NCI-H82 treated with DMSO at 0.1 percent for 48 hours (cell line): Measurements from ENCODE around the gene SLIT3.
"Not testable (repeated sequence)": the region's sequence is repeated elsewhere in the genome, so short reads cannot be mapped to it uniquely, and the experiment has no call there.

Source experiments
- DNase-seq: peaks from one replicate; lab custom pipeline; 2025; ENCODE audit not compliant: unreplicated experiment; lab: John Stamatoyannopoulos, UW

SLIT3 gene

DNA sequence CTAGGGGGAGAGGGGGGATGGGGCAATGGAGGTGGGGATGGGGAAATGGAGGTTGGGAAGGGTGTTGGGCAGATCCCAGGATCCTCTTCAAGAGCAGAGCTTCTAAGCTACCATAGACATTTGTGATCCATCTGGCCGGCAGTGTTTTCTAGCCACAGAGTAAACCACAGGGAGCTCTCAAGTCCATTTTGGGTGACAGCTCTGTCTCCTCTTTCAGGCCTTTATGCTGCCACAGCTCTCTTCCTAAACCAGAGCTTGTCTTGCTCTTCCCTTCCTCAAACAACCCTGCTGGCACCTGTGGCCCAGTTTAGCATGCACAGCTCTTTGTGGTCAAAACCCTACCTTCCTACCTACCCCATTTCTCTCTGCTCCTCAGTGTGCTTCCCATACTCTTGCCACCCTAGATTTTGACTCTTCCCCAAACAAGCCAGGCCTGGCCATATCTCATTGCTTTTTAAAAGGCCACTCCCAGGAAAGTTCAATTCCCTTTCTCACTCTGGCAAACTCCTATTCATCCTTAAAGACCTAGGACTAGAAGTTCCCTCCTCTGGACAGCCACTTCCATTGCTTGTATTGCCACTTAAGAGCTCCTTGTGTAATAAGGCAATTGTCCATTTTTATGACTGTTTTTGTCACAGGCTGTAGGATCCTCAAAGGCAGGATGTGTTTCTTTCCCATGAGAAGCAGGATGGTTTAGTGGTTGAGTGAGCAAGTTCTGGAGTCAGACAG lies 637.5 kb downstream of the SLIT3 start:
- DNase-seq: no peak

DNA sequence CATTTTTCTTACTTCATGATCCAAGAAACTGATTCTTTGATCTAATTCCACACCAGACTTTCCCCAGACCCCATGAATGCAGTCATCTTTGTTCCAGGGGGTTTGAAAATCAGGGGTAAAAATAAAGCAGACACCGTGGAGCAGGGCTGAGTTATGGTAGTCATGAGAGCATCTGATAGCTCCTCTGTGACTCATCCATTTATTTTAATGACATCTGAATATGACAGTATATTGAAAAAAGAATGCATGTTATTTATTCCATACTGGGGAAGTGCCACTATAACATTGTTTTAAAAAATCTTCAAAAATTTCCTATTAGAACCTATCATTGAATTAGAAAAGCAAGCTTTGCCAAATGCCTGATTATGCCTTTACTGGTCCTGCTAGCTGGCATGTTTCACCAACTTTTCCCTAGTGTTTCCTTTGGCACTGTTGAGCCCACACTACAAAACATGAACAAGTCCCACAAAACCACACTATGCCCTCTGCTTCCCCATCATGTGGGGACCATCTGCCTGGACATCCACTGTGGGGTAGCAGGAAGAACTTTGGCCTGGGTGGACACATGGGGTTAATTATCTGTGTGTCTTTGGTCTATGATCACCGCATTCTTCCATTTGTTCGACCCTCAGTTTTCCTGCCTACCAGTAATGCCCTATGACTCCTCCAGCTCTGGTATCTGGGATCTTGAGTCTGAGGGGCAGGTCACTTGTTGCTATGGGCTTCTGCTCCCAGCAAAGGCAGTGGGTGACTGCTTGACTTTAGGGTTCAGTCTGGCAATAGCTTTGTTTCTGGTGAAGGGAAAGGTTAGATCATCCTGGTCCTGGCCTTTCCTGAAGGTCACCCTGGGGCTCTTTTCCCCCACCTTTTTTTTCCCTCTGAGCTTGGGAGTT lies 639.1 kb downstream of the SLIT3 start:
- no peak for DNase-seq

DNA sequence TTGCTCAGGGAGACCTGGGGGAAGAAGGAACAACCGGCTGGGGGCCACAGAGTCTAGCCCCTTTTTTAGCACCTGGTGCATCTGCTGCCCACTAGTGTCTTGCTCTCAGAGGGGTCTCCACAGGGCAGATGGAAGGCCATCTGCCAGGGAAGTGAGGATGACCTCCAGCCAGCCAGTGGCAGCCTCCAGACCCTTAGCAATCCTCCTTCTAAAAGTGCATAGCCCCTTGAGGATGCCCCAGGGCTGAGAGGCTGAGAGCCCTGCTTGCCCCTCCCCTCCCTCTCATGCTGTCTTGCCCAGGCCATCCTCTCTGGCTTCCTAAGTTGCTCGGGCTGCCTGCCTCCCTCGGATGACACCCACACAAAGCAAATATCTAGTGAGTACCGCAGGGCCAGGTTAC lies 640.2 kb downstream of the SLIT3 start:
- DNase-seq: no peak

DNA sequence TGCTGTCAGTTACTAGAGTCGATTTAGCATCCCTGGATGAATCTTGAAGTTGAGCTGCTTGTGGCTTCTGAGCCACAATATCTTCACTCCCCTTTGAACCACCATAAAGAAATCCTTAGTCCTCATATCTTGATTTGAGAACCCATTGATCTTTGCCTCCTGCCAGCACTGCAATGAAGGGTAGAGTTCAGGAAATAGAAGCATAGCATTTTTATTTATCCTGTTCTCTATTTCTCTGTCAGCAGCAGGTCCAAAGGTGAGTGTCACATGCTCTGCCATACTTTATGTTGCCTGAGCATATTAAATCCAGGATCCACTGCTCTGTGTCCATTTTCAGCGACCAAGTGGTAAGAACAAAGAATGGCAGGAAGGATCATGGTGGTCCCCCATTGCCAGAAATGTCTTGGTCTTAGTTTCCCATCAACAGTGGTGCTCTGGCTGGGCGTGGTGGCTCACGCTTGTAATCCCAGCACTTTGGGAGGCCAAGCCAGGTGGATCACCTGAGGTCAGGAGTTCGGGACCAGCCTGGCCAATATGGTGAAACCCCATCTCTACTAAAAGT lies 641.6 kb downstream of the SLIT3 start:
- no peak for DNase-seq

DNA sequence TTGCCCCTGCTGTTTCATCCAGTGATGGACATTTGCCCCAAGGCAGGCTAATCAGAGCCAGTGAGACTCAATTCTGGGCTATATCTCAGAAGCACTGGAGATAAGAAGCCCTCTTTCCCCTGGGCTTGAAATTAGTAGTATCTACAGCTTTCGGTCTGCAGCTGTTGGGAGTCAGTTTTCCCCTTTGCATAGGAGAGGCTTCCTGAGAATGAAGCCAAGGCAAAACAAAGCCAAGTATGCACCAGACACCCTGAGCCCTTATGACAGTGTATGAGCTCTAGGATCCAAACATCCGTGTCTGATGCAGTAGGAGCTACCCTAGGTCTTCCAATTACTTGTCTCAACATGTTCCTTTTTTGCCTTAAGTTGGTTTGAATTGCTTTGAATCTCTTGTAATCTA lies 642.5 kb downstream of the SLIT3 start:
- DNase-seq: no peak

DNA sequence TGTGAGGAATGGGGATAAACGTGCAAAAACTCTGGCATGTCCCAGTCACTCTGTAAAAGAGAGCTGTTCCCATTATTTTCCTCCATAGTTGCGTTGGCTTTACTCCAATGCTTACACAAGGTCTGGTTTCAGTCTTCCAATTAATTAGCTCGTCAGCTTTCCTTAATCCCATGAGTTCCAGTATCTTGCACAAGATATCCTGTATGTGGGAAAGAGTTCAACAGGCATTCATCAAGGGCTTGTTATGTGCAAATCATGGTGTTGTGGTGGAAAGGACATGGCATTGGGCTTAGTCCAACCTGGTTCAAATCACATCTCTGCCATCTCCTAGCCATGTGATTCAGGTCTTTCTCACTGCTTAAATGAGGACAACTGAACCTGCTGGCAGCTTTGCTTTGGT lies 644.3 kb downstream of the SLIT3 start:
- DNase-seq: peak; percentile 77

DNA sequence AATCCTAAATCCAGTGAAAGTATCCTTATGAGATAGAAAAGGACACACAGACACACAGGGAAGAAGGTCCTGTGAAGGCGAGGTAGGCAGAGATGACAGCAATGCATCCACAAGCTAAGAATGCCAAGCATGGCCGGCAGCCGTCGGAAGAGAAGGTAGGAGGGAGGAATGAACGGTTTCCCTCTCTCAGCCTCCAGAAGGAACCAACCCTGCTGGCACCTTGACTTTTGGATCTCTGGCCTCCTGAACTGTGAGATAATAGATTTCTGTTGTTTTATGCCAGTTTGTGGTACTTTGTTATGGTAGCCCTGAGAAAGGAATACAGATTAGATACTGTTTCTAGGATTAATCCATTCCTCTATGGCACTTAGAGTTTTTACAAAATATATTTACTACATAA lies 645.6 kb downstream of the SLIT3 start:
- DNase-seq: no peak

DNA sequence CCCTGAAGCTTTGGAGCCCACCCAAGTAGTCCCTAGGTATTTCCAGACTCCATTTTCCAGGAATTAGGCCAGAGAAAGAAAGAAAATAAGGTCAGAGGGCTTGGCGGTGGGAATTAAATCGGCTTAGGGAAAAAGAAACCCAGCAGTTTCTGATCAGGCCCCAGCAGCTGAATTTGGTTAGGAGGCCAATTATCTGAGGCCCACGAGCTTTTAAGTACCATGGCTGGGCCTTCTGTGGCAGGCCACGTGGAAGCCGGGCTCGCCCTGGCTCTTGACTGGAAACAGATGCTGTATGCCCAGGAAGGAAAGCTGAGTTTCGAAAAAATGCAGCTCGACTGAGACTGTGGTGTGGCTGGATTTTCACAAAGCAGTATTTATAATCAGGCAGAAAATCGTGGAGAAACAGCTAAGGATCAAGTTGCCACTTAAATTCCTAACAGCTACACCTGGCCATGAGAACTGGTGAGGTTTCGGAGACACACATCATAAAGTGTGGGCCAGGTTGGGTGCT lies 646.7 kb downstream of the SLIT3 start:
- peak; percentile 65 for DNase-seq

DNA sequence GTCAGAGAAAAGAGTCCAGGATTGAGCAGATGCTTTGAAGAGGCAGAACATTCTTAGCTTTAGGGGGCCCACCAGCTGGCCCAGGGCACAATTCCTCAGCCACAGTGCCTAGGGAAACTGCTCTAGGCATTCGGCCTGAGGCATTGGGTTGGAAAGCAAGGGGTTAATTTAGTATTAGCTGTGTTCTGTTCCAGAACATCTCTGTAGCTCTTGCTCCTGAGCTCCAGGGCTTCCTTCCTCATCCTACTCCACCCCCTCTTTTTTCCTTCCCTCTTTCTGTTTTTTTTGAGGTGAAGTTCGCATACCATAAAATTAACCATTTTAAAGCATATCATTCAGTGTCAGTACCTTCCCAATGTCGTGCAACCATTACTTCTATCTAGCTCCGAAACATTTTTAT lies 647.3 kb downstream of the SLIT3 start:
- no peak for DNase-seq

DNA sequence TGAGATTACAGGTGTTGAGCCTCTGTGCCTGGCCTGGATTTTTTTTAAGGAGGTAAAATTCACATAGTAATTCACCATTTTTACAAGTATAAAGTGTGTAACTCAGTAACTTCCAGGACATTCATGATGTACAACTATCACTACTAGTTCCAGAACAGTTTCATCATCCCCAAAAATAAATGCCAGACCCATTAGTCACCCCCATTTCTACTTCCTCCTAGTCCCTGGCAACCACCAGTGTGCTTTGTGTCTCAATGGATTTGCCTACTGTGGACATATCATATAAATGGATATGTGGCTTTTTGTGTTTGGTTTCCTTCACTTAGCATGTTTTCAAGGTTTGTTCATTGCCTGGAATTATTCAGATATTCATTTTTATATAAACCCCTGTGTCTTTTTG lies 649.3 kb downstream of the SLIT3 start:
- no peak for DNase-seq

DNA sequence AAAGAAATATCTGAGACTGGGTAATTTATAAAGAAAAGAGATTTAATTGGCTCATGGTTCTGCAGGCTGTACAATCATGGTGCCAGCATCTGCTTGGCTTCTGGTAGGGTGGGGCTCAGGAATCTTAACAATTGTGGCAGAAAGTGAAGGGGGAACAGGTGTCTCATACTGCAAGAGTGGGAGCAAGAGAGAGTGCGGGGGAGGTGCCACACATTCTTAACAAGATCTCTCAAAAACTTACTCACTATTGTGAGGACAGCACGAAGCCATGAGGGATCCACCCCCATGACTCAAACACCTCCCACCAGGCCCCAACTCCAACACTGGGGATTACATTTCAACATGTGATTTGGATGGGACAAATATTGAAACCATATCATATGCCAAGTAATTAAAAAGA lies 651.6 kb downstream of the SLIT3 start:
- DNase-seq: no peak

DNA sequence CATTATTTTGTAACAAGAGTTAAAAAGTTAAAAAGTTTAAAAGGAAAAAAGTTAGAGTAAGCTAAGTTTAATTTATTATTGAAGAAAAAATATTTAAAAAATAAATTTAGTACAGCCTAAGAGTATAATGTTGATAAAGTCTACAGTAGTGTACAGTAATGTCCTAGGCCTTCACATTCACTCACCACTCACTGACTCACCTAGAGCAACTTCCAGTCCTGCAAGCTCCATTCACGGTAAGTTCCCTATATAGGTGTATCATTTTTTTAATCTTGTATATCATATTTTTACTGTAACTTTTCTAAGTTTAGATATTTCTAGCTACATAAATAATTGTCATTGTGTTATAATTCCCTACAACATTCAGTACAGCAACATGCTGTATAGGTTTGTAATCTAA lies 652.4 kb downstream of the SLIT3 start:
- no peak for DNase-seq

DNA sequence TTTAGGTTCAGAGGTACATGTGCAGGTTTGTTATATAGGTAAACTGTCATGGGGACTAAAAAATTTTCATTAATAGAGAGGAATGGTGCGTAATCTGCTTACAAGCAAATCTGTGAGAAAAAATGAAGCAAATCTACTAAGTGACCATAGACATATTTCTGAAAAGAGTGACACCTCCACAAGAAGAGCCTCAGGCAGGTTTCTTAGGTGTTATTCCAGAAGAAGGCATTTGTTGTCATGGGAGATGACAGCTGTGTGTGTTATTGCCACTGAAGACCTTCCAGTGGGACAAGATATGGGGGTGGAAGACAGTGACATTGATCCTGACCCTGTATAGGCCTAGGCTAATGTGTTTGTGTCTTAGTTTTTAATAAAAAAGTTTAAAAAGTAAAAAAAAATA lies 652.9 kb downstream of the SLIT3 start:
- no peak for DNase-seq

DNA sequence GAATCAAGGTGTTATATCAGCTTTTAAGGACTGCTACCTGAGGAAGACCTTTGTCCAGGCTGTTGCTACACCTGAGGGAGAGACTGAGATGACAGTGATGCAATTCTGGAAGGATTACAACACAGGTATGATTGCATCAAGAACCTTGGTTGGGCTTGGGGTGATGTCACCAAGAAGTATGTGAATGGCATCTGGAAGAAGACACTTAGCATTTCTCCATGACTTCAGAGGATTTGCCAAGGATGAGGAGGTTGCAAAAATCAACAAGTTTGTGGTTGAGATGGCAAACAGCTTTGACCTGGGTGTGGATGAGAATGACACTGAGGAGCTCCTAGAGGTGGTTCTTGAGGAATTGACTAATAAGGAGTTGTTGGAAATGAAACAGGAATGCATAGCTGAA lies 653.9 kb downstream of the SLIT3 start:
- DNase-seq: no peak

DNA sequence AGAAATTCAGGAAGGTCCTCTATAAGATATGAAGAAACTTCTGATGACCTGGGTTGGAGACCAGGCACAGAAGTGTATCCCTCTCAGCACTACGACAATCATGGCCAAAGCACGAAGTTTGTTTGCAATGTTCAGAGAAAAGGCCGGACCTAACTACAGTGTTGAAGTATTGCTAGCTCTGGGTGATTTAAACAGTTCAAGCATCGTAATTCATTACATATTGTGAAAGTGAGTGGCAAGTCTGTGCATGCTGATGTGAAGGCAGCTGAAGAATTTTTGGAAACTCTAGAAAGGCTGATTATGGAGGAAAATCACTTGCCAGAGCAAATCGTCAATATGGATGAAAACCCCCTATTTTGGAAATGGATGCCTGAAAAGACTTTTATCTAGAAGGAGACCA lies 654.6 kb downstream of the SLIT3 start:
- DNase-seq: no peak

DNA sequence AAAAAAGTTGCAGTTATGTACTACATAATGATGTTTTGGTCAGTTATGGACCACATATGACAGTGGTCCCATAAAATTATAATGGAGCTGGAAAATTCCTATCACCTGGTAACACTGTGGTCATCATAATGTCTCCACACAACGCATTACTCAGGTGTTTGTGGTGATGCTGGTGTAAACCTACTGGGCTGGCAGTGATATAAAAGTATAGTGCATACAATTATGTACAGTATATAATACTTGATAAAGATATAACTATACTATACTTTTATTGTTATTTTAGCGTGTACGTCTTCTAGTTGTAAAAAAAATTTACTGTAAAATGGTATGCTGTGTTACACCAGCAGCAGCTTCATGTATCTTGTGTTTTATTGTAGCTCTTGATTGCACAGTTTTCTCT lies 655.7 kb downstream of the SLIT3 start:
- no peak for DNase-seq

DNA sequence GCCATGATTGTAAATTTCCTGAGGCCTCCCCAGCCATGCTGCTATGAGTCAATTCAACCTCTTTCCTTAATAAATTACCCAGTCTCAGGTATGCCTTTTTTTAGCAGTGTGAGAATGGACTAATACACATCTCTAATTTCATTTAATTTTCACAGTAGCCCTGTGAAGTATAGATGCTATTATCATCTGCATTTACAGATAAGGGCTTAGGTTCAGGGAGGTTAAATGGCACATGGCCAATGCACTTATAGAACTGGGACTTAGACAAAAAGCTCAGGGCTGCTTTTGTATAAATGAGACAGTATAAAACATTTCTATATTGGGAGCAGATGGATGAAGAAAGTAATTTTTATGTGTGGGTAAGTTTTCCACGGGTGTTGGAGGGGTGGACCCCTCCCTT lies 658.9 kb downstream of the SLIT3 start:
- no peak for DNase-seq

DNA sequence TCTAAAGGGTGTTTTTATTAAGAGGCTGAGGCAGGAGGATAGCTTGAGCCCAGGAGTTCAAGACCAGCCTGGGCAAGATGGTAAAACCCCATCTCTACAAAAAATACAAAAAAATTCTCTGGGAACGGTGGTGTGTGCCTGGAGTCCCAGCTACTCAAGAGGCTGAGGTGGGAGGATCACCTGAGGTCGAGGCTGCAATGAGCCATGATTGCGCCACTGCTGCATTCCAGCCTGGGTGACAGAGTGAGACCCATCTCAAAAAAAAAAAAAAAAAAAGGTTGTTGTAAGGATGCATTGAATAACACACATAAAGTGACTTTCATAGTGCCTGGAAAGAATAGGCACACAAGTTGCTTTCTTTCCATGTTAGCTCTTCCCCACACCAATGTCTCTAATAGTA lies 662.1 kb downstream of the SLIT3 start:
- DNase-seq: not testable (repeated sequence)

DNA sequence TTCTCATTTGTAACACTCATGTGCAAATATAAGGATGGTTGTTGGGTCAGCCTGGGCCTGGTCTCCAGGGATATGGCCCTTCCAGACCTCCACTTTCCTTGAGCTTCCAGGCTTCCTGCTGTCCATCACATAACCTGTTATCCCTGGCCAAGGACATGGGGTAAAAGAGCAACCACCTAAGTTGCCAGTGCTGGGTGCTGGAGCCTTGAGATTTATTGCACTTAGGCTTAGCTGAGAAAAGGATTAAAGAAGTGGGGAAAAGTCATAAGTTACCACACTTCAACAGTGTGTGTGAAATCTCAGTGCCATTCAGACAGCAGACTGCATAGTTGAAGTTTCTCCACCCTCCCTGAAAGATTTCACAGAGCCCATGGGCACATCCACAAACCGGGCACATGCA lies 663.1 kb downstream of the SLIT3 start:
- DNase-seq: no peak

DNA sequence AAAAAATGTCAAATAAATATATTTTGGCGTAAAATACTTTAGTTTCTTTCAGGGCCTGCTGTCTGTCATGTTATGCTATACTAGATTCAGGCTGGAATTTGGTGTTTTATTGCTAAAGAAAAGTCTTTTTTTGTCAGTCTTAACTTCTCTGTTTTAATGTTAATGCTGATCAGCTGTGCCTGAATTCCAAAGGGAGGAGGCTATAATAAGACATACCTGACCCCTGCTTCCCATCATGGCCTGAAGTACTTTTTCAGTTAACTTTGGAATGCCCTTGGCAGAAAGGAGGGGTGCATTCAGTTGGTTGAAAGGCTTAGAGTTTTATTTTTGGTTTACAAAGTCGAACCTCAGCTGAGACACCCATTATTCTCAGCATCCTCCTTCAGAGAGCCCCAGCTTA lies 663.7 kb downstream of the SLIT3 start:
- no peak for DNase-seq

DNA sequence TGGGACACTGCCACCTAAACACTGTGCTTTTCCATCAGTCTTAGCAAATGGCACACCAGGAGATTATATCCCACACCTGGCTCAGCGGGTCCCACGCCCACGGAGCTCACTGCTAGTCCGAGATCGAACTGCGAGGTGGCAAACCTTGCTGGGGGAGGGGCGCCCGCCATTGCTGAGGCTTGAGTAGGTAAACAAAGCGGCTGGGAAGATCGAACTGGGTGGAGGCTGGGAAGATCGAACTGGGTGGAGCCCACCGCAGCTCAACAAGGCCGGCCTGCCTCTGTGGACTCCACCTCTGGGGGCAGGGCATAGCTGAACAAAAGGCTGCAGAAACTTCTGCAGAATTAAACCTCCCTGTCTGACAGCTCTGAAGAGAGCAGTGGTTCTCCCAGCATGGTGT lies 670.0 kb downstream of the SLIT3 start:
- DNase-seq: not testable (repeated sequence)

DNA sequence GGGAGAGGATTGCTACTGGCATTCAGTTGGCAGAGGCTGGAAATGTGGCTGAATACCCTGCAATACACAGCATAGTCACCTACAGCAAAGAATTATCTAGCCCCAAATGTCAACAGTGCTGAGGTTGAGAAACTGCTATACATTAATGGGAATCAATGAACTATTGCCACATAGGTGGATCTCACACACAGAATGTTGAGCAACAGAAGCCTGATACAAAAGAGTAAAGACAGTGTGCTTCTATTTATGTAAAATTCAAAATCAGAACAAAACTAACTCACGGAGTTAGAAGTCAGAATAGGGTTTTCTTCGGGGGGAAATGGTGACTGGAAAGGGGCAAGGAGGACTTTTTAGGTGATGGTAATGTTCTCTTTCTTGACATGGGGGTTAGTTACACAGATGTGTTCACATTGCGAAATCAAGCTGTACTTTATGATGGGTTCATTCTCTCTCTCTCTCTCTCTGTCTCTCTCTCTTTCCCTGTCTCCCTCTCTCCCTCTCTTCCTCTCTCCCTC lies 676.0 kb downstream of the SLIT3 start:
- DNase-seq: no peak
